Type B pancreatic cell (in vitro differentiated cells): ENCODE data around the gene CLDN20. TPM values are rescaled to one million over a fixed set of nuclear protein-coding genes. Genes with fewer than 3 reads are reported as not detected.

Experiments used
- DNase-seq: peaks from one replicate; pipeline ENCODE4 v3.0.0; 2021; ENCODE audit warnings: mixed read lengths; ENCODE audit not compliant: unreplicated experiment; ENCODE audit errors: extremely low spot score
- H3K27ac Mint-ChIP-seq: 2 replicates; pipeline ENCODE4 v1.8.0; 2021; ENCODE audit warnings: mild to moderate bottlenecking, mixed read lengths
- H3K27me3 Mint-ChIP-seq: 2 replicates; pipeline ENCODE4 v1.8.0; 2021; ENCODE audit warnings: mixed read lengths
- H3K36me3 Mint-ChIP-seq: 2 replicates; pipeline ENCODE4 v1.8.0; 2021; ENCODE audit warnings: mixed read lengths
- H3K4me1 Mint-ChIP-seq: one replicate; pipeline ENCODE4 v1.8.0; 2021; ENCODE audit warnings: mixed read lengths; ENCODE audit not compliant: unreplicated experiment
- H3K4me3 Mint-ChIP-seq: 2 replicates; pipeline ENCODE4 v1.8.0; 2021; ENCODE audit warnings: mild to moderate bottlenecking, mixed read lengths
- H3K9me3 Mint-ChIP-seq: 2 replicates; pipeline ENCODE4 v1.8.0; 2021; ENCODE audit warnings: mixed read lengths
- total RNA-seq: library from RNA; stranded (reverse); gene quantifications from 2 replicates; pipeline ENCODE4 v1.2.1, GENCODE V29; 2021; ENCODE audit warnings: low replicate concordance
- TF ChIP-seq, protein P1 (sequence below): fragments of 200-600 bp; sonication (generic); conservative IDR thresholded peaks from 2 replicates; pipeline ENCODE4 v1.5.0; 2021; ENCODE audit warnings: antibody characterized with exemption, mild to moderate bottlenecking

Gene CLDN20
- total RNA-seq, 1 donor from 2014 or later, result not detected

DNA sequence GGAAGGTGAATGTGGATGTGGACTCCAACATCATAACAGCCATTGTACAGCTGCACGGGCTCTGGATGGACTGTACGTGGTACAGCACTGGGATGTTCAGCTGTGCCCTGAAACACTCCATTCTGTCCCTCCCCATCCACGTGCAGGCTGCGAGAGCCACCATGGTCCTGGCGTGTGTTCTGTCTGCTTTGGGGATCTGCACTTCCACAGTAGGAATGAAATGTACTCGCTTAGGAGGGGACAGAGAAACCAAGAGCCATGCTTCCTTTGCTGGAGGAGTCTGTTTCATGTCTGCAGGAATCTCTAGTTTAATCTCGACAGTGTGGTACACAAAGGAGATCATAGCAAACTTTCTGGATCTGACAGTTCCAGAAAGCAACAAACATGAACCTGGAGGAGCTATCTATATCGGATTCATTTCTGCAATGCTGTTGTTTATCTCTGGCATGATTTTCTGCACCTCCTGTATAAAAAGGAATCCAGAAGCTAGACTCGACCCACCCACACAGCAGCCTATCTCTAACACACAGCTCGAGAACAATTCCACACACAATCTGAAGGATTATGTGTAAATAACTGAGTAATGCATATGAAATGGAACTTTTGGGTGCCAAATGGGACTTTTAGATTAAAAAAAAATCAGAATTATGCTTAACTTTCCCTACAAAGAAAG, 12.1 kb downstream of the CLDN20 start:
- TF ChIP-seq, protein P1, sequence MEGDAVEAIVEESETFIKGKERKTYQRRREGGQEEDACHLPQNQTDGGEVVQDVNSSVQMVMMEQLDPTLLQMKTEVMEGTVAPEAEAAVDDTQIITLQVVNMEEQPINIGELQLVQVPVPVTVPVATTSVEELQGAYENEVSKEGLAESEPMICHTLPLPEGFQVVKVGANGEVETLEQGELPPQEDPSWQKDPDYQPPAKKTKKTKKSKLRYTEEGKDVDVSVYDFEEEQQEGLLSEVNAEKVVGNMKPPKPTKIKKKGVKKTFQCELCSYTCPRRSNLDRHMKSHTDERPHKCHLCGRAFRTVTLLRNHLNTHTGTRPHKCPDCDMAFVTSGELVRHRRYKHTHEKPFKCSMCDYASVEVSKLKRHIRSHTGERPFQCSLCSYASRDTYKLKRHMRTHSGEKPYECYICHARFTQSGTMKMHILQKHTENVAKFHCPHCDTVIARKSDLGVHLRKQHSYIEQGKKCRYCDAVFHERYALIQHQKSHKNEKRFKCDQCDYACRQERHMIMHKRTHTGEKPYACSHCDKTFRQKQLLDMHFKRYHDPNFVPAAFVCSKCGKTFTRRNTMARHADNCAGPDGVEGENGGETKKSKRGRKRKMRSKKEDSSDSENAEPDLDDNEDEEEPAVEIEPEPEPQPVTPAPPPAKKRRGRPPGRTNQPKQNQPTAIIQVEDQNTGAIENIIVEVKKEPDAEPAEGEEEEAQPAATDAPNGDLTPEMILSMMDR, result no peak
- H3K27me3 Mint-ChIP-seq, result no peaks in the 10 kb centered on the region
- no peak overlapping the region for H3K4me3 Mint-ChIP-seq
- H3K9me3 Mint-ChIP-seq, result no peaks in the 10 kb centered on the region
- no peak for DNase-seq
- H3K36me3 Mint-ChIP-seq, result peaks cover 23% of the 10 kb centered on the region
- peaks cover 9% of the 10 kb centered on the region for H3K4me1 Mint-ChIP-seq
- H3K27ac Mint-ChIP-seq, result no peak overlapping the region

DNA sequence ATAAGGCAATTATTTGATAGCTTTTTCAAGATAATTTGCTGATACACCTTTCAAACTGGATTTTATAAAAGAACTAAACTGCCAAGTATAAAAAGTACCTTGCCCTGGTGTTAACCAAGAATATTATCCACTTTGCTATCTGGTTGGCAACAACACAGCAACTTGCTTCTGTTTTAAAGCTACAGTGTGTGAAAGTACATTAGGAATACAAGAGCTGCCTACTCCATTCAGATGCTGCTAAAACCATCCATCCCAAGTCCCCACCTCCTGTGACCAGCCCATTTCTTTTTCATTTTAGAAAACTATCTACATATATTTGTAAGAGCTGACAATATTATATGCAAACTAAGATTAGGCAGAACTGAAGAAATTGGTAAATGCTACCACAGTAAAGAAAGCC, 12.8 kb downstream of the CLDN20 start:
- peaks cover 23% of the 10 kb centered on the region for H3K36me3 Mint-ChIP-seq

DNA sequence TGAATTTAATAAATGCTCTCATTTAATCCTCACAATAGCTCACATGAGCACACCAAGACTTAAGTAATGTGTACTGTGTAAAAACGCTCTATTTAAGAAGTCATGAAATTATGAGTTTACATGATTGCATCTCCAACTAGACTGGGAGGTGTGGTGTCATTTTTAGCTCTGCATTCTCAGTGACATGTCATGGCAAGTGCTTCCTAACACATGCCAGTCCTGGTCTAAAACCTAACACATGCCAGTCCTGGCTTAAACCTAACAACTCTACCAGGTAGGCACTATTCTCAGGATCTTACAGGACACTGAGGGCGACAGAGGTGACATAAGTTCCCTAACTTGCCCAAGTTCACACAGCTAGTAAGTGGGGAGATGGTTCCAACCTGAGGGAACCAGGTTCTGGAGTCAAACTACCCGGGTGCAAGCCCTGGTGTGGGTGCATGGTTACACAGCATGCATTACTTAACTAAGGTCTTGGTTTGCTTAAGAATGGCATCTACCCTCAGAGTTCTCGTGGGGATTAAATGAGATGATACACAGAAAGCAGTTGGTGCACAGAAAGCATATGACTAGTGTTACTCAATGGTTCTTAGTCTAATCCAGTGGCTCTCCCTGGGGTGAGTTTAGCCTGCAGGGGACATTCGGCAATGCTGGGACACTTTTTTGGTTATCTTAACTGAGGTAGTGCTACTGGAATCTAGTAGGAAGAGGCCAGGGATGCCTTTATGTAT, 14.7 kb downstream of the CLDN20 start:
- Mint-ChIP-seq H3K36me3 (peaks cover 29% of the 10 kb centered on the region), H3K4me1 (peaks cover 7% of the 10 kb centered on the region), H3K27ac (no peak overlapping the region), H3K9me3 (no peaks in the 10 kb centered on the region), H3K27me3 (no peaks in the 10 kb centered on the region), H3K4me3 (no peak overlapping the region)
- TF ChIP-seq, protein P1, result no peak
- DNase-seq, result no peak

More for the DNA sequence above, 12.8 kb downstream of the CLDN20 start:
- H3K9me3 Mint-ChIP-seq, result no peaks in the 10 kb centered on the region
- DNase-seq, result no peak
- no peaks in the 10 kb centered on the region for H3K27me3 Mint-ChIP-seq
- H3K27ac Mint-ChIP-seq, result no peak overlapping the region
- no peak overlapping the region for H3K4me3 Mint-ChIP-seq
- TF ChIP-seq, protein P1, result no peak
- H3K4me1 Mint-ChIP-seq, result peaks cover 9% of the 10 kb centered on the region

DNA sequence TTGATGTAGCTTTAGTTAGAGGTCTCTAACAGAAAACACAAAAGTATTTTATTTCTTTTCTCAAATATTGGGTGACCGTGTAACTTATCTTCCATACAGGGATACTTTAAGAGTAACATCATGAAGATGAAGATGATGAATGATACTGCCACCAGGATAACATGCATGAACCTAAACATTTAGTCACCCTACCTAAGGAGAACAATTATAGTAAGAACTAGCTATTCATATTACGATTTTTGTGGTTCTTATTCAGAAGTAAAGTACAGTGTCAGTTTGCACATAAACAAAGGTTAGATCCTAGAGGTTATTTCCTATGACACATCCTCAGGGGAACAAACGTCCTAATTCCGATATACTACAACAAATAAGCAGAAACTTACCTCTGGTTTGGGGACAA, 21.0 kb downstream of the CLDN20 start:
- Mint-ChIP-seq H3K4me3 (no peak overlapping the region), H3K27me3 (no peaks in the 10 kb centered on the region), H3K9me3 (no peaks in the 10 kb centered on the region), H3K27ac (no peak overlapping the region), H3K36me3 (peaks cover 27% of the 10 kb centered on the region), H3K4me1 (peaks cover 6% of the 10 kb centered on the region)
- DNase-seq, result no peak
- TF ChIP-seq, protein P1, result no peak

DNA sequence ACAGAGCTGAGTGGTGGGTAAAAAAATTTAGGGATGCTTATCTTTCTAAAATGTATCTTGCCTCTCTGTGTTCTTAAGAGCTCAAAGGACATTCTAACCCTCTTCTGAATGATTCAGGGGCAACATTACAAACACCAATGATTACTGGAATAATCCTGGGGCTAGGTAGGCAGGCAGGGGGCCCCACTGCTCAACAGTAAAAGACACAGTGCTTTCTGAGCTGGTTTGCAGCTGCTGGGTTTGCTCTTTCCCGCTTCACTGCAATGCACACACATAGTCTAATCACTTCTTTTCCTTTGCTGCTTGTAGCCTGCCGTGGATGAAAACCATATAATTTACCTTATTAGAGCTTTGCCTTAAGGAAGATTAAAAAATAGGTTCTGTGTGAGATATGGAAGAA, 23.9 kb downstream of the CLDN20 start:
- Mint-ChIP-seq H3K36me3 (peaks cover 29% of the 10 kb centered on the region), H3K27ac (no peak overlapping the region), H3K4me3 (no peak overlapping the region), H3K4me1 (peaks cover 6% of the 10 kb centered on the region), H3K27me3 (no peaks in the 10 kb centered on the region), H3K9me3 (no peaks in the 10 kb centered on the region)
- TF ChIP-seq, protein P1, result no peak
- no peak for DNase-seq
